ENCODE data around the gene H2BW1. TPM values are rescaled to one million over a fixed set of nuclear protein-coding genes. Genes with fewer than 3 reads are reported as not detected.
"Not testable (repeated sequence)": the region's sequence is repeated elsewhere in the genome, so short reads cannot be mapped to it uniquely, and the experiment has no call there.

H2BW1 gene
- total RNA-seq, 3 donors from 2014 or later (not counting 1 experiment from before 2014, with no cell fraction given), result not detected

- Histone ChIP-seq H3K4me1 (ENCODE audit: control insufficient read depth, insufficient read depth, low read length) (no peaks in the 10 kb centered on the region), H3K27ac (ENCODE audit: low read length) (no peak overlapping the region), H3K27me3 (ENCODE audit: control insufficient read depth, insufficient read depth, low read length) (no peaks in the 10 kb centered on the region), H3K9me3 (ENCODE audit: control insufficient read depth, insufficient read depth, low read length) (no peaks in the 10 kb centered on the region), H3K36me3 (ENCODE audit: control insufficient read depth, insufficient read depth, low read length) (no peaks in the 10 kb centered on the region), H3K4me3 (ENCODE audit: low read length) (no peak overlapping the region)
- ATAC-seq, result no peak
- no peak overlapping the region for H3K27ac Mint-ChIP-seq
- H3K4me3 Mint-ChIP-seq, result no peak overlapping the region
- no peaks in the 10 kb centered on the region for H3K4me1 Mint-ChIP-seq
- TF ChIP-seq CTCF (IDR thresholded peaks at IDR 0.05), result no peak
- DNase-seq, result no peak
- H3K36me3 Mint-ChIP-seq, result no peaks in the 10 kb centered on the region
- WGBS (ENCODE audit: insufficient coverage), result 96% methylated on average over 2 of the region's 4 CpGs
- H3K27me3 Mint-ChIP-seq (ENCODE audit: low read depth in 2 of 2), result peaks cover 6 to 36% of the 10 kb centered on the region in 2 donors
- H3K9me3 Mint-ChIP-seq, result no peaks in the 10 kb centered on the region
- intact Hi-C loops (cut with micrococcal nuclease), result no loop called here
Measured at GRCh38 chrX:104041003-104041402, 27.5 kb upstream of the H2BW1 start.

GRCh38 chrX:104039689-104040505 lies 26.4 kb upstream of the H2BW1 start, which contains the start of gene H2BW2:
H2BW2 (plus strand) TSS chrX:104039956; CDS start chrX:104039995, 39 bp downstream.
- Mint-ChIP-seq H3K9me3 (no peaks in the 10 kb centered on the region), H3K4me1 (no peaks in the 10 kb centered on the region), H3K27me3 (ENCODE audit: low read depth in 2 of 2) (peaks cover 6 to 46% of the 10 kb centered on the region in 2 donors), H3K27ac (no peak within 1 kb of the TSS), H3K4me3 (no peak within 1 kb of the TSS), H3K36me3 (no peaks in the 10 kb centered on the region)
- H3K27me3 ChIP-seq (ENCODE audit: control insufficient read depth, insufficient read depth, low read length), result no peaks in the 10 kb centered on the region
- 94% methylated on average over 39 of the region's 39 CpGs for WGBS (ENCODE audit: insufficient coverage)
- DNase-seq, result no peak
- no peak within 1 kb of the TSS for H3K27ac ChIP-seq (ENCODE audit: low read length)
- H3K36me3 ChIP-seq (ENCODE audit: control insufficient read depth, insufficient read depth, low read length), result no peaks in the 10 kb centered on the region
- no peak for ATAC-seq
- TF ChIP-seq CTCF (IDR thresholded peaks at IDR 0.05), result no peak
- no peak within 1 kb of the TSS for H3K4me3 ChIP-seq (ENCODE audit: low read length)
- no peaks in the 10 kb centered on the region for H3K9me3 ChIP-seq (ENCODE audit: control insufficient read depth, insufficient read depth, low read length)
- intact Hi-C loops (cut with micrococcal nuclease), result no loop called here
- no peaks in the 10 kb centered on the region for H3K4me1 ChIP-seq (ENCODE audit: control insufficient read depth, insufficient read depth, low read length)

DNA sequence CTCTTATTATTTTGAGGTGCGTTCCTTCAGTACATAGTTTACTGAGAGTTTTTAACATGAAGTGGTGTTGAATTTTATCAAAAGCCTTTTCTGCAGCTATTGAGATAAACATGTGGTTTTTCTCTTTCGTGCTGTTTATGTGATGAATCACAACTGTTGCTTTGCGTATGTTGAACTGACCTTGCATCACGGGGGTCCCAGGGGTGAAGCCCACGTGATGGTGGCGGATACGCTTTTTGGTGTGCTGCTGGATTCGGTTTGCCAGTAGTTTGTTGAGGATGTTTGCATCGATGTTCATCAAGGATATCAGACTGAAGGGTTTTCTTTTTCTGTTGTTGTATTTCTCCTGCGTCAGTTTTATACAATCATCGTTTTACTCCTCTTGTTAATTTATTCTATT lies 4.6 kb upstream of the H2BW1 start:
- intact Hi-C loops (cut with micrococcal nuclease), result no loop called here
- H3K4me1 Mint-ChIP-seq, result no peaks in the 10 kb centered on the region
- Histone ChIP-seq H3K4me3 (ENCODE audit: low read length) (no peak overlapping the region), H3K4me1 (ENCODE audit: control insufficient read depth, insufficient read depth, low read length) (no peaks in the 10 kb centered on the region), H3K27ac (ENCODE audit: low read length) (no peak overlapping the region), H3K27me3 (ENCODE audit: control insufficient read depth, insufficient read depth, low read length) (no peaks in the 10 kb centered on the region), H3K9me3 (ENCODE audit: control insufficient read depth, insufficient read depth, low read length) (no peaks in the 10 kb centered on the region), H3K36me3 (ENCODE audit: control insufficient read depth, insufficient read depth, low read length) (no peaks in the 10 kb centered on the region)
- peaks cover 0 to 23% of the 10 kb centered on the region in 2 donors for H3K27me3 Mint-ChIP-seq (ENCODE audit: low read depth in 2 of 2)
- TF ChIP-seq CTCF (IDR thresholded peaks at IDR 0.05), result no peak
- H3K27ac Mint-ChIP-seq, result no peak overlapping the region
- no peaks in the 10 kb centered on the region for H3K9me3 Mint-ChIP-seq
- no peaks in the 10 kb centered on the region for H3K36me3 Mint-ChIP-seq
- ATAC-seq (no peak), DNase-seq (no peak)
- WGBS (ENCODE audit: insufficient coverage), result 96% methylated on average over 8 of the region's 11 CpGs
- H3K4me3 Mint-ChIP-seq, result no peak overlapping the region

DNA sequence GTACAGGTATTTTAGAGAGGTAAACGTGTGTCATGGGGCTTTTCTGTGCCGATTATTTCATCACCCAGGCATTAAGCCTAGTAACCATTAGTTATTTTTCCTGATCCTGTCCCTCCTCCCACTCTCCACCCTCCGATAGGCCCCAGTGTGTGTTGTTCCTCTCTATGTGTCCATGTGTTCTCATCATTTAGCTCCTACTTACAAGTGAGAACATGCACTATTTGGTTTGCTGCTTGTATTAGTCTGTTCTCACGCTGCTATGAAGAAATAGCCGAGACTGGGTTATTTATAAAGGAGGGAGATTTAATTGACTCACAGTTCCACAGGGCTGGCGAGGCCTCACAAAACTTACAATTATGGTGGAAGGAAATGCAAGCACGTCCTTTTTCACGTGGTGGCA lies 2.1 kb upstream of the H2BW1 start:
- H3K27me3 ChIP-seq (ENCODE audit: control insufficient read depth, insufficient read depth, low read length); H3K36me3 ChIP-seq (ENCODE audit: control insufficient read depth, insufficient read depth, low read length); H3K4me3 Mint-ChIP-seq; H3K4me1 Mint-ChIP-seq; H3K4me3 ChIP-seq (ENCODE audit: low read length); intact Hi-C loops (cut with micrococcal nuclease); ATAC-seq; H3K9me3 Mint-ChIP-seq; H3K4me1 ChIP-seq (ENCODE audit: control insufficient read depth, insufficient read depth, low read length); H3K27ac ChIP-seq (ENCODE audit: low read length); H3K9me3 ChIP-seq (ENCODE audit: control insufficient read depth, insufficient read depth, low read length); DNase-seq; H3K27ac Mint-ChIP-seq; H3K36me3 Mint-ChIP-seq: not testable (repeated sequence)
- 92% methylated on average over 4 of the region's 8 CpGs for WGBS (ENCODE audit: insufficient coverage)
- peaks cover 0 to 23% of the 10 kb centered on the region in 2 donors for H3K27me3 Mint-ChIP-seq (ENCODE audit: low read depth in 2 of 2)
